Smooth muscle cell (in vitro differentiated cells): ENCODE results near the gene KCNIP3. TPM values are rescaled to one million over a fixed set of nuclear protein-coding genes. Genes with fewer than 3 reads are reported as not detected.

Source experiments
- DNase-seq: peaks from one replicate; lab custom pipeline; 2025; ENCODE audit not compliant: unreplicated experiment; lab: John Stamatoyannopoulos, UW
- H2AFZ ChIP-seq: fragments of 200-600 bp; sonication (generic); 2 replicates; pipeline ENCODE4 v1.6.0; 2016; ENCODE audit warnings: antibody characterized with exemption, low read depth, mild to moderate bottlenecking
- H3F3A ChIP-seq: fragments of 200-600 bp; sonication (generic); 2 replicates; pipeline ENCODE4 v1.6.0; 2017; ENCODE audit warnings: antibody characterized with exemption, low read depth
- H3K27ac ChIP-seq: fragments of 200-600 bp; sonication (generic); 2 replicates; pipeline ENCODE4 v1.5.1; 2016; ENCODE audit warnings: low read depth, mild to moderate bottlenecking
- H3K27me3 ChIP-seq: fragments of 200-600 bp; sonication (generic); 2 replicates; pipeline ENCODE4 v1.6.1; 2016; ENCODE audit warnings: low read depth, mild to moderate bottlenecking
- H3K36me3 ChIP-seq: fragments of 200-600 bp; sonication (generic); 2 replicates; pipeline ENCODE4 v1.5.1; 2016; ENCODE audit warnings: low read depth
- H3K4me1 ChIP-seq: fragments of 200-600 bp; sonication (generic); 2 replicates; pipeline ENCODE4 v1.5.1; 2016; ENCODE audit warnings: low read depth
- H3K4me2 ChIP-seq: fragments of 200-600 bp; sonication (generic); 2 replicates; pipeline ENCODE4 v1.6.0; 2016; ENCODE audit warnings: mild to moderate bottlenecking
- H3K4me3 ChIP-seq: fragments of 200-600 bp; sonication (generic); 2 replicates; pipeline ENCODE4 v1.5.1; 2016; ENCODE audit warnings: mild to moderate bottlenecking
- H3K79me2 ChIP-seq: fragments of 200-600 bp; sonication (generic); 2 replicates; pipeline ENCODE4 v1.6.0; 2016; ENCODE audit warnings: low read depth, mild to moderate bottlenecking
- H3K9ac ChIP-seq: fragments of 200-600 bp; sonication (generic); 2 replicates; pipeline ENCODE4 v1.6.0; 2016; ENCODE audit warnings: low read depth
- H3K9me3 ChIP-seq: fragments of 200-600 bp; sonication (generic); replicated peaks from 2 replicates; pipeline ENCODE4 v1.5.1; 2016; ENCODE audit warnings: low read depth
- H4K20me1 ChIP-seq: fragments of 200-600 bp; sonication (generic); 2 replicates; pipeline ENCODE4 v1.6.0; 2016; ENCODE audit warnings: low read depth
- WGBS: methylation state at CpG from one replicate; pipeline ENCODE4 v1.1.7; 2016; ENCODE audit warnings: low lambda C conversion rate; 5-methylcytosine and 5-hydroxymethylcytosine counted together
- polyA plus RNA-seq: library from polyadenylated mRNA; unstranded; fragments of >200 nt; fragmentation: Nextera tagmentation; extraction: Ambion mirVana; gene quantifications from 2 replicates; pipeline ENCODE4 v1.2.1, GENCODE V29; 2016
- total RNA-seq: library from RNA; depleted of rRNA; stranded (reverse); fragments of >200 nt; gene quantifications from 2 replicates; pipeline ENCODE4 v1.2.3, GENCODE V29; 2014
- TF ChIP-seq, protein P1 (sequence below): fragments of 200-600 bp; sonication (generic); IDR thresholded peaks from 2 replicates; pipeline ENCODE4 v1.5.1; 2017; ENCODE audit warnings: borderline replicate concordance, mild to moderate bottlenecking, antibody characterized with exemption; ENCODE audit not compliant: insufficient read depth, poor library complexity, severe bottlenecking

The KCNIP3 gene
- total RNA-seq (1.1 and 2.0 TPM in 2 replicates), polyA plus RNA-seq (7.6 TPM in 2 replicates)

DNA sequence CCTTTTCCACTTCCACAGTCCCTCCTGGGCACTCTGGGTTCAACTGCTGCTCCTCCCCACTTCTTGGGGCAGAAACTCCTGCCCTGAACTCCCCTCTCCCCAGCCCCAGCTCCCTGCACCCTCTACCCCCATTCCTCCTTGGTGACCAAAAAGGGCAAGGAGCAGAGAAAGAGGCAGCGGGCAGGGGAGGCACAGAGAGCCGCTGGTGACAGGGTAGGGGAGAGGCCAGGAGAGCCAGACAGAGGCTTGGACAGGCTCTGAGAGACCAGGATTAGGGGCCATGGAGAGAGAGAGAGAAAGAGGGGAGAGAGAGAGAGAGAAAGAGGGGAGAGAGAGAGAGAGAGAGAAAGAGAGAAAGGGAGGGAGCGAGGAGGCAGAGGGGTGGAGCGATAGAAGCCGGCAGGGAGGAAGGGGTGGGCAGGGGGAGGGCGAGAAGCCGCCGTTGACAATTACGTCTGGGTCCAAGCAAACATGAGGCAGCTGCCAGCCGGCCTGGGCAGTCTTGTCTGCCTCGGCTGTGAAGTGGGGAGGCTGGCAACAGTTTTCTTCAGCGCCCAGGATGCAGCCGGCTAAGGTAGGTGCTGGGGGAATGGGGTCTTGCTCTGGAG lies at the start of gene KCNIP3:
TSS of gene KCNIP3 (plus strand) at position 468 of the 608 bp plus-strand sequence. CDS start at position 560, 92 bp downstream.
- peak within 1 kb of the TSS; percentile 24 for H3K4me3 ChIP-seq
- H3K9ac ChIP-seq: no peak within 1 kb of the TSS
- H3K4me1 ChIP-seq: no peaks in the 10 kb centered on the region
- WGBS: 38% methylated on average over 8 of the region's 13 CpGs
- no peaks in the 10 kb centered on the region for H3K79me2 ChIP-seq
- H2AFZ ChIP-seq: no peak within 1 kb of the TSS
- H3K4me2 ChIP-seq: peak within 1 kb of the TSS; percentile 73
- H3K36me3 ChIP-seq: no peaks in the 10 kb centered on the region
- H3F3A ChIP-seq: no peaks in the 10 kb centered on the region
- TF ChIP-seq, protein P1, sequence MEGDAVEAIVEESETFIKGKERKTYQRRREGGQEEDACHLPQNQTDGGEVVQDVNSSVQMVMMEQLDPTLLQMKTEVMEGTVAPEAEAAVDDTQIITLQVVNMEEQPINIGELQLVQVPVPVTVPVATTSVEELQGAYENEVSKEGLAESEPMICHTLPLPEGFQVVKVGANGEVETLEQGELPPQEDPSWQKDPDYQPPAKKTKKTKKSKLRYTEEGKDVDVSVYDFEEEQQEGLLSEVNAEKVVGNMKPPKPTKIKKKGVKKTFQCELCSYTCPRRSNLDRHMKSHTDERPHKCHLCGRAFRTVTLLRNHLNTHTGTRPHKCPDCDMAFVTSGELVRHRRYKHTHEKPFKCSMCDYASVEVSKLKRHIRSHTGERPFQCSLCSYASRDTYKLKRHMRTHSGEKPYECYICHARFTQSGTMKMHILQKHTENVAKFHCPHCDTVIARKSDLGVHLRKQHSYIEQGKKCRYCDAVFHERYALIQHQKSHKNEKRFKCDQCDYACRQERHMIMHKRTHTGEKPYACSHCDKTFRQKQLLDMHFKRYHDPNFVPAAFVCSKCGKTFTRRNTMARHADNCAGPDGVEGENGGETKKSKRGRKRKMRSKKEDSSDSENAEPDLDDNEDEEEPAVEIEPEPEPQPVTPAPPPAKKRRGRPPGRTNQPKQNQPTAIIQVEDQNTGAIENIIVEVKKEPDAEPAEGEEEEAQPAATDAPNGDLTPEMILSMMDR: no peak
- H3K27ac ChIP-seq: no peak within 1 kb of the TSS
- H4K20me1 ChIP-seq: no peaks in the 10 kb centered on the region
- H3K9me3 ChIP-seq: no peaks in the 10 kb centered on the region
- no peak for DNase-seq
- H3K27me3 ChIP-seq: no peaks in the 10 kb centered on the region

DNA sequence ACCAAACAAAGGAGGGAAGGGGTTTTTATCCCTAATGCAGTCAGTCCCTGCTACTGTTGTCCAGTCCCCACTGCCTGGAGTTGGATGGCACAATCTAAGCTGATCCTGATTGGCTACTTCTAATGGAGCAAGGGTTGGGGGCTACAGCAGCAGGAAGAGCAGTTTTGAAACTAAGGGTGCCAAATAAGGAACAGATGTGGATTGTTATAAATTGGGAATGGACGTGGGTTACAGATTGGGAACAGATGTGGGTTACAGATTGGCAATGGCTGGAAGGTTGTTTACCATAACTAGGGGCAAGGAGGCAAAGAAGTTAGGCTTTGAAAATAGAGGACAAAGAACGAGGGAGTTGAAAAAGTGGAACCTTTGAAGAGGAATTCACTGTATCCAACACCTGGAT lies 38.9 kb upstream of the KCNIP3 start:
- WGBS: 46% methylated on average over 2 of the region's 2 CpGs
- Histone ChIP-seq H3K4me3 (no peak overlapping the region), H3K9me3 (no peaks in the 10 kb centered on the region), H3K4me2 (no peak overlapping the region), H3K27me3 (no peaks in the 10 kb centered on the region), H3K4me1 (no peaks in the 10 kb centered on the region), H3K27ac (no peak overlapping the region), H4K20me1 (no peaks in the 10 kb centered on the region), H3F3A (no peaks in the 10 kb centered on the region), H3K9ac (no peak overlapping the region), H3K79me2 (no peaks in the 10 kb centered on the region), H2AFZ (no peak overlapping the region), H3K36me3 (no peaks in the 10 kb centered on the region)
- no peak for DNase-seq
- TF ChIP-seq, protein P1: no peak

DNA sequence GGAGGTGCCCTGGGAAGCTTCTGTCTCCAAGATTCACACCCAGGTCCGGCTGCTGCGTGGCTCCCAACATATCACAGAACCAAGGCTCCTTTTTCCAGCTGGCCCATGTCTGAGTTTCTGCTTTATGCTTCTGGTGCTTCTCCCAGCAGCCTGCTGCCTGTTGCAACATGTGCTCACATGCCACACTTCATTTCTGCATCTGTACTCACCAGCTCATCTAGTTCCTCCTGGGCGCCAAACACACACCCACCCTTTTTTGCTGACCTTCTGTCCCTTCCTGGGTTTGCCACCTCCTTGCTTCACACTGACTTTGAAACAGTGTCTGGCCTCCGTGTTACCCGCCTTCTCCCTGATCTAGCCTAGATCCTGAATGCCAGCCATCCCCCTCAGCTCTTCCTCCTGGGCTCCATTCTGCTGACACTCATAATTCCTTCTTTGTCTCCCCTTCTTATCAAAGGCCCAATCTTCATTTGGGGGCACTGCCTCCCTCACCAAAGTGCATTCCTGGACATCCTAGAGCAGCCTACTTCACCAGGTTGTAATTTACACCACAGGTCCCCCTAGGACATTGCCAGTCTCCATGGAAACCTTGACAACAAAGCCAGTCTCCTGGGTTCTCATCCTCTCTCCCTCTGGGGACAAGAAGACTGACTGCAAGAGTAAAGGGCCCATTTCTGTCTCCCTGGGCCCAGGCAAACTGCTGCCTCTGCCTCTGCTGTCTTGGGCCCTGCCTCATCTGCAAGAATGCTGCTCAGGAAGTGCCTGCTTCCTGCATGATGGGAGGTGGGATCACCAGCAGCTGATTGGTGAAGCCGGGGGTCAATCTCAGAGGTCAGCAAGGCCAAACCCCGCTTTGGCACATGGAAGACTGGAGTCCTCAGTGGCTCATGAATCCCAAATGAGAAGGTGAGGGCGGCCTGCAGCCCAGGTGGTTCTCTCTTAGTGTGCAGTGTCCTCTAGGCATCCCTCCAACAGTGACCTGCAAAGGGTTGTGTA lies 36.8 kb upstream of the KCNIP3 start:
- Histone ChIP-seq H3K36me3 (no peaks in the 10 kb centered on the region), H3K4me2 (no peak overlapping the region), H3K27ac (peak overlapping the region; percentile 28), H3K27me3 (no peaks in the 10 kb centered on the region), H3K9ac (no peak overlapping the region), H3F3A (no peaks in the 10 kb centered on the region), H4K20me1 (no peaks in the 10 kb centered on the region), H3K4me3 (no peak overlapping the region), H3K4me1 (no peaks in the 10 kb centered on the region), H3K9me3 (no peaks in the 10 kb centered on the region), H3K79me2 (no peaks in the 10 kb centered on the region), H2AFZ (no peak overlapping the region)
- 79% methylated on average over 8 of the region's 8 CpGs for WGBS
- DNase-seq: no peak
- TF ChIP-seq, protein P1: no peak
